Breast epithelium (tissue), 4 donors: Measurements from ENCODE around the gene CBX8. TPM values are rescaled to one million over a fixed set of nuclear protein-coding genes. Genes with fewer than 3 reads are reported as not detected.

Source experiments
- DNase-seq, 2 donors: peaks; one replicate each; pipeline ENCODE4 v3.0.0-alpha.2; 2019; ENCODE audit warnings: low spot score in 2 of 2
- H3K27ac ChIP-seq, 2 donors: fragments of 200-600 bp; sonication (generic) in 1 of 2; one replicate each; pipeline ENCODE4 v1.5.1; 2016 to 2019; ENCODE audit warnings: mild to moderate bottlenecking in 1 of 2
- H3K27me3 ChIP-seq, 2 donors: fragments of 200-600 bp; sonication (generic) in 1 of 2; one replicate each; pipeline versions ENCODE4 v1.5.1 to v1.6.0; 2017 to 2019; ENCODE audit warnings: control low read depth in 1 of 2, mild to moderate bottlenecking in 1 of 2
- H3K36me3 ChIP-seq: fragments of 200-600 bp; one replicate; pipeline ENCODE4 v1.5.1; 2019
- H3K4me1 ChIP-seq, 2 donors: fragments of 200-600 bp; sonication (generic); one replicate each; pipeline ENCODE4 v1.5.1; 2016 to 2019; ENCODE audit warnings: control low read depth in 1 of 2
- H3K4me3 ChIP-seq, 3 donors: fragments of 200-600 bp; sonication (generic); 1 replicate in 2 of 3; 2 replicates in 1 of 3; pipeline ENCODE4 v1.5.1; 2016 to 2019; ENCODE audit warnings: mild to moderate bottlenecking in 3 of 3, moderate library complexity in 2 of 3
- H3K9me3 ChIP-seq, 2 donors: fragments of 200-600 bp; sonication (generic) in 1 of 2; one replicate each; pipeline ENCODE4 v1.5.1; 2016 to 2019; ENCODE audit warnings: control low read depth in 1 of 2
- CTCF ChIP-seq, 3 donors: fragments of 450-650 bp; IDR thresholded peaks; one replicate each; pipeline ENCODE4 v1.5.1; 2016 to 2017; ENCODE audit warnings: antibody characterized with exemption in 3 of 3, mild to moderate bottlenecking in 3 of 3, moderate library complexity in 3 of 3
- POLR2A ChIP-seq: fragments of 450-650 bp; IDR thresholded peaks from one replicate; pipeline ENCODE4 v1.6.1; 2016; ENCODE audit warnings: antibody characterized with exemption, mild to moderate bottlenecking, moderate library complexity
- POLR2AphosphoS5 ChIP-seq, 3 donors: sonication (generic); formaldehyde crosslinking; IDR thresholded peaks; one replicate each; pipeline ENCODE4 v1.6.1; 2017; ENCODE audit warnings: antibody characterized with exemption in 3 of 3
- intact Hi-C: fragments of 100-400 bp; cut with DNase I; formaldehyde crosslinking; loops from one replicate; pipeline ENCODE4 v1.15.1; 2023; ENCODE audit warnings: low total_unique reads
- total RNA-seq, 3 donors: library from RNA; depleted of rRNA; stranded (reverse); fragments of >200 nt; gene quantifications; one replicate each; pipeline ENCODE4 v1.1.0, GENCODE V29; 2016

CBX8 gene
- total RNA-seq, 3 donors from 2014 or later = 1.9 to 9.2 (median 6.7) TPM

GRCh38 chr17:79747508-79748294 is 49.2 kb downstream of the CBX8 start:
- Histone ChIP-seq H3K27ac (no peak overlapping the region), H3K9me3 (no peaks in the 10 kb centered on the region), H3K4me3 (peak overlapping the region in 1 of 3 donors; percentile 28), H3K36me3 (no peaks in the 10 kb centered on the region), H3K4me1 (no peaks in the 10 kb centered on the region), H3K27me3 (peaks cover 10 to 68% of the 10 kb centered on the region in 2 donors)
- intact Hi-C loops = no loop called here
- DNase-seq = no peak
- TF ChIP-seq CTCF (IDR thresholded peaks at IDR 0.05) (no peak), POLR2A (no peak), POLR2AphosphoS5 (IDR thresholded peaks at IDR 0.05) (no peak)

GRCh38 chr17:79746889-79747507 is 49.9 kb downstream of the CBX8 start:
- DNase-seq = no peak
- intact Hi-C loops = no loop called here
- peaks cover 10 to 67% of the 10 kb centered on the region in 2 donors for H3K27me3 ChIP-seq
- no peaks in the 10 kb centered on the region for H3K9me3 ChIP-seq
- H3K4me1 ChIP-seq = peaks cover 0 to 3% of the 10 kb centered on the region in 2 donors
- H3K4me3 ChIP-seq = peak overlapping the region in 1 of 3 donors; percentile 28
- H3K27ac ChIP-seq = no peak overlapping the region
- no peak for TF ChIP-seq POLR2AphosphoS5 (IDR thresholded peaks at IDR 0.05)
- no peak for TF ChIP-seq POLR2A
- TF ChIP-seq CTCF (IDR thresholded peaks at IDR 0.05) = no peak
- H3K36me3 ChIP-seq = no peaks in the 10 kb centered on the region

GRCh38 chr17:79745641-79746105 is 51.2 kb downstream of the CBX8 start:
- TF ChIP-seq POLR2AphosphoS5 (IDR thresholded peaks at IDR 0.05) (no peak), CTCF (IDR thresholded peaks at IDR 0.05) (no peak), POLR2A (no peak)
- intact Hi-C loops = no loop called here
- H3K27me3 ChIP-seq = peaks cover 16 to 68% of the 10 kb centered on the region in 2 donors

GRCh38 chr17:79743614-79744013 is 53.3 kb downstream of the CBX8 start:
- intact Hi-C loops = no loop called here
- DNase-seq = no peak
- TF ChIP-seq CTCF (IDR thresholded peaks at IDR 0.05) (no peak), POLR2A (no peak), POLR2AphosphoS5 (IDR thresholded peaks at IDR 0.05) (no peak)
- Histone ChIP-seq H3K4me3 (no peak overlapping the region), H3K4me1 (peaks cover 0 to 6% of the 10 kb centered on the region in 2 donors), H3K27ac (no peak overlapping the region), H3K36me3 (no peaks in the 10 kb centered on the region), H3K9me3 (no peaks in the 10 kb centered on the region), H3K27me3 (peaks cover 16 to 62% of the 10 kb centered on the region in 2 donors)

More at GRCh38 chr17:79745641-79746105, 51.2 kb downstream of the CBX8 start:
- H3K36me3 ChIP-seq = no peaks in the 10 kb centered on the region
- H3K9me3 ChIP-seq = no peaks in the 10 kb centered on the region
- H3K4me3 ChIP-seq = no peak overlapping the region
- DNase-seq = no peak
- H3K27ac ChIP-seq = no peak overlapping the region
- H3K4me1 ChIP-seq = peaks cover 0 to 6% of the 10 kb centered on the region in 2 donors

- Histone ChIP-seq H3K4me3 (no peak overlapping the region), H3K36me3 (no peaks in the 10 kb centered on the region), H3K9me3 (no peaks in the 10 kb centered on the region), H3K4me1 (peaks cover 0 to 6% of the 10 kb centered on the region in 2 donors), H3K27me3 (peaks cover 12 to 59% of the 10 kb centered on the region in 2 donors), H3K27ac (no peak overlapping the region)
- intact Hi-C loops = no loop called here
- TF ChIP-seq POLR2A (no peak), CTCF (IDR thresholded peaks at IDR 0.05) (no peak), POLR2AphosphoS5 (IDR thresholded peaks at IDR 0.05) (no peak)
- DNase-seq = no peak
Observed at GRCh38 chr17:79742951-79743476, 53.9 kb downstream of the CBX8 start.
